Ramos (cell line): Measurements from ENCODE around the gene NCAPG.
"Not testable (repeated sequence)": the region's sequence is repeated elsewhere in the genome, so short reads cannot be mapped to it uniquely, and the experiment has no call there.

ENCODE experiments used
- in situ Hi-C: fragments of 300-500 bp; cut with MboI; formaldehyde crosslinking; loops from one replicate; pipeline ENCODE4 v1.14.3; 2022; ENCODE audit warnings: low sequenced_read_pairs; ENCODE audit not compliant: unreplicated experiment

The NCAPG gene

DNA sequence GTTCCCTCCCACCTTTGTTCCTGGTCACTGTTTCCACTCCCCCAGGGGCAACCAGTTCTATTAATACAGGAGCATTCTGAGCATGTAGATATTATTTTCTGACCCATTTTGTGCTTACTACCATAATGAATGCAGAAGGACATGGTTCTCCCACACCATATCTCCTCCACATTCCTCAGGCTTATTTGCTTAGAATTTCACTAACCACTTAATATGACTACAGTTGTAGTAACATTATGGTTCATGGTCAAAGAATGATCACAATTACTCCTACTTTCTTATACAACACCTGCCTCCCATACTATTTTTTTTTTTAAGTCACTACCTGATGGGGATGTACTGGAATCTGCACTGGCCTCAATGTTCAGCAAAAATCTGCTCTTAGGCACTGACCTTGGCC, 21.8 kb upstream of the NCAPG start:
- in situ Hi-C loops: no loop called here

GRCh38 chr4:17794730-17795129, 16.0 kb upstream of the NCAPG start:
- in situ Hi-C loops: no loop called here

- in situ Hi-C loops: no loop called here
Measured at GRCh38 chr4:17797808-17798207, 13.0 kb upstream of the NCAPG start.

DNA sequence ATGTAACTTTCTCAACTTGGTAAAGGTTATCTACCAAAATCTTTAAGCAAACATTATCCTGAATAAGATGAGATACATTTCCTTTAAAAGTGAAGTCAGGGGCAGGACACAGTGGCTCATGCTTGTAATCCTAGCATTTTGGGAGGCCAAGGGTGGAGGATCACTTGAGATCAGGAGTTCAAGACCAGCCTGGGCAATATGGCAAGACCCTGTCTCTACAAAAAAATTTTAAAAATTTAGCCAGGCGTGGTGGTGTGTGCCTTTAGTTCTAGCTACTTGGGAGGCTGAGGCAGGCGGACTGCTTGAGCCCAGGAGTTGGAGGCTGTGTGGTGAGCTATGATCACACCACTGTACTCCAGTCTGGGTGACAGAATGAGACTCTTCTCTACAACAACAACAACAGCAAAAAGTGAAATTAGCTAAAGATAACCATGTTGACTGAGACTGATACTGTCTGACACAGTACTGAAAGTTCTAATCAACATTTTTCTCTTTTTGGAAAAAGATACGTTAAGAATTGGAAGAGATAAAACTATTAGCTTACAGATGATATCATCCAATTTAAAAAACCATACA, 5.1 kb upstream of the NCAPG start:
- in situ Hi-C loops: loop anchor here (10.0 kb wide), 1 partner anchor 251 kb away; no protein-coding TSS in a partner anchor

DNA sequence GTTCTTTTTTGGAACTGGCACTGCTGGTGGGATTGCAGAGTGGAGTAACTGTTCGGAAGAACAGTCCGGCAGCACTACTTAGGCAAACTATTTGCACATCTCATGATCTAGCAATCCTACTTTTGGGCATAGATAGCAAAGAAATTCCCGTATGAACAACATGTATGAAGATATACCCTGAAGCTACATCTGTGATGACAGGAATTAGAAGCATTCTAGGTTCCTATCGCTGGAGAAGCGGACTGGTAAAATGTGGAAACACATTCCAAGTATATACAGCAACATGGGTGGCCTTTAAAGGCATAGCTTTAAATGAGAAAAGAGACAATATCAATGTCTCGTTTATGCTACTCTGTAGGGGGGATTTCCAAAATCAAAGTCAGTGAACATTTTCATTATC, 3.3 kb upstream of the NCAPG start:
- in situ Hi-C loops: loop anchor here (10.0 kb wide), 1 partner anchor 253 kb away; no protein-coding TSS in a partner anchor

- in situ Hi-C loops: loop anchor here (10.0 kb wide), 2 partner anchors 235 to 255 kb away; partner anchors contain the start of gene LAP3
Measured at GRCh38 chr4:17809667-17810066, 1.1 kb upstream of the NCAPG start.

GRCh38 chr4:17811078-17811603, 362 bp downstream of the NCAPG start:
- in situ Hi-C loops: loop anchor here (10.0 kb wide), 1 partner anchor 236 kb away; the partner anchor contains the start of gene LAP3

DNA sequence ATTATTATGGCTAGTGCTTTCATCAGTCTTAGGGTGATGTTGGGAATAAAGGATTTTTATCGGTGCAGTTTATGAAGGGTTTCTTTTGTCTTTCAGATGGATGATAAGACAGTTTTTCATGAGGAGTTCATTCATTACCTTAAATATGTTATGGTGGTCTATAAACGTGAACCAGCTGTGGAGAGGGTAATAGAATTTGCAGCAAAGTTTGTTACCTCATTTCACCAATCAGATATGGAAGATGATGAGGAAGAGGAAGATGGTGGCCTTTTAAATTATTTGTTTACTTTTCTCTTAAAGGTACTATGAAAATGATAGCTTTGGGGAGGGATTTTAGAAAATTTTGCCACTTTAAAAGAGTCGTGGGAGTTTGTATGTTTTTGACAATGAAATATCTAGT, 1.3 kb downstream of the NCAPG start:
- in situ Hi-C loops: loop anchor here (10.0 kb wide), 1 partner anchor 237 kb away; the partner anchor contains the start of gene LAP3

DNA sequence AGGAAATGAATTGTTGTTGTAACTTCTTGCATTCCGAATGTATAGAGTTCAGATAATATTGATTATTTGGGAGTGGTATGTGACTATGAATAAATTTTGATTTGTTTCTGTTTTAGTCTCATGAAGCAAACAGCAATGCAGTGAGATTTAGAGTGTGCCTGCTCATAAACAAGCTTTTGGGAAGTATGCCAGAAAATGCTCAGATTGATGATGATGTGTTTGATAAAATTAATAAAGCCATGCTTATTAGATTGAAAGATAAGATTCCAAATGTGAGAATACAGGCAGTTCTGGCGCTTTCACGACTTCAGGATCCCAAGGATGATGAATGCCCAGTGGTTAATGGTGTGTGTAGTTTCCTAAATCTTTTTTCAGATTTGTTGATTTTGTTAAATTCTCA, 2.0 kb downstream of the NCAPG start:
- in situ Hi-C loops: loop anchor here (10.0 kb wide), 1 partner anchor 238 kb away; the partner anchor contains the start of gene LAP3

- in situ Hi-C loops: loop anchor here (10.0 kb wide), 1 partner anchor 239 kb away; the partner anchor contains the start of gene LAP3
Measured at GRCh38 chr4:17814140-17814539, 3.4 kb downstream of the NCAPG start.

- in situ Hi-C loops: loop anchor here (10.0 kb wide), 1 partner anchor 241 kb away; the partner anchor contains the start of gene LAP3
Measured at GRCh38 chr4:17816142-17816541, 5.4 kb downstream of the NCAPG start.

GRCh38 chr4:17817027-17817426, 6.2 kb downstream of the NCAPG start:
- in situ Hi-C loops: loop anchor here (10.0 kb wide), 1 partner anchor 242 kb away; the partner anchor contains the start of gene LAP3

DNA sequence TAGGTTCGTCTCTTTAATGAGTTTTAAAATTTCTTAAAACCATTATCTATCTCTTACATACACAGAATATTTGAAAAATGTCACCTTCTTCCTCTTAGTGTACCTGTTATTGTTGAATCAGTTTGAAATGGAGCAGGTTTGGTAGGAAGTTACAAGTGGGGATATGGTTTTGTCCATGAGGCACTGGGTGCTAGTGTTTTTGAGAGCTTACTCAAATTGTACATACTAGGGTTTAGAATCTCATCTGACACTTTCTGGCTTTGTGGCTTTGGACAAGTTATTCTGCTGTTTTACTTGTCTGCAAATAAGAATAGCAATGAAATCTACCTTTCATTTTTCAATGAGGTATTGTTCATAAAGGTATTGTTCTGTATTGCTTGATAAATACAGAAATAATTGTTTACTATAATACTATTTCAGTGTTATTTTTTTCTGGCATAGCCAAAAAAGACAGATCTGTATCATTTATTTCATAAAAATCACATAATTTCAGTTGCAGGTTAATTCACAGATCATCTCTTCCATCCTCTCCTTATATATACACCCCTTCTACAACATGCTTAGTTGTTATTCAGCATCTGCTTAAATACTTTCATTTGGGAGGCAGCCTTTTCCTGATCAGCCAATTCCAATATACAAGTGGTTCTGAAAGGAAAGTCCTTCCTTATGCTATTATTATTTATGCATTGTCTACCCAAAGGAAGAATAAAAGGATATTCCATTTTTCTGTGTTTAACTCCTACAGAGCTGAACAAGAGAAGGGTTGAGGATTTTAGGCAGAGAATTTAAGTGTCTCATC, 13.3 kb downstream of the NCAPG start:
- in situ Hi-C loops: loop anchor here (10.0 kb wide), 1 partner anchor 201 kb away; the partner anchor contains the start of gene LCORL

DNA sequence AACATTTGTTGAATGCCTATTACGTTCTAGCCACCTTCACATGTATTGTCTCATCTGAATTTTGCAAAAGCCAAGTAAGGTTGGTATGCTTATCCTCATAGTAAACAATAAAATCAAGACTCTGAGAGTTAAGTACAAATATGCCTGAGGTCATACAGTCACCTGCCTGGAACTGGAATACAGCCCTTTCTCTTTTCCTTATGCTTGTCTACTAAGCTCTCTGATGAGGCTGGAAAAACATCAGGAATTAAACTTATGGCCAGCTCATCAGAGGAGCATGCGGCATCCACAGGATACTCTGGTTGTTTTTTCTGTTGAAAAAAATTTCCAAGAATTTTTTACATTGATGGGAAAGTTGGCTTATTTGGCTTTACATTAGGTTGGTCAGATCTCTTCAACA, 35.5 kb downstream of the NCAPG start:
- in situ Hi-C loops: no loop called here

DNA sequence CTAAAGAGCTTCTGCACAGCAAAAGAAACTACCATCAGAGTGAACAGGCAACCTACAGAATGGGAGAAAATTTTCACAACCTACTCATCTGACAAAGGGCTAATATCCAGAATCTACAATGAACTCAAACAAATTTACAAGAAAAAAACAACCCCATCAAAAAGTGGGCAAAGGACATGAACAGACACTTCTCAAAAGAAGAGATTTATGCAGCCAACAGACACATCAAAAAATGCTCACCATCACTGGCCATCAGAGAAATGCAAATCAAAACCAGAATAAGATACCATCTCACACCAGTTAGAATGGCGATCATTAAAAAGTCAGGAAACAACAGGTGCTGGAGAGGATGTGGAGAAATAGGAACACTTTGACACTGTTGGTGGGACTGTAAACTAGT, 39.5 kb downstream of the NCAPG start:
- in situ Hi-C loops: not testable (repeated sequence)

GRCh38 chr4:17851959-17852358, 41.2 kb downstream of the NCAPG start:
- in situ Hi-C loops: no loop called here

DNA sequence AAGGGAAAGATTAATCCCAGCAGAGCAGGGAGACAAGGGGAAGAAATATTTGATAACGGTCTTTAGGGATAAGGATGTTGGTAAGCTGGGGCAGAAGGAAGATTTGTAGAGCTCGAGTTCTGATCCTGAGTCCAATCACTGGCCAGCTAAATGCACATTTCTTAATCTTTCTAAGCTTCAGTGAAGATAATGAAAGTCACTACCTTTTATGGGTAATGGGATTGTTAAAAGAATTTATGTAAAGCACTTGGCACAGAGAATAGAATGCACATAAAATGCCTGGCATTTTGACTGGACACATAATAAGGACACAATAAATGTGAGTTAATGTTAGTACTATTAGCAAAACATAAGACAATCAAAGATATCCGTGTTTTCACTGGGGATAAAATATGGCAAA, 43.3 kb downstream of the NCAPG start:
- in situ Hi-C loops: no loop called here

DNA sequence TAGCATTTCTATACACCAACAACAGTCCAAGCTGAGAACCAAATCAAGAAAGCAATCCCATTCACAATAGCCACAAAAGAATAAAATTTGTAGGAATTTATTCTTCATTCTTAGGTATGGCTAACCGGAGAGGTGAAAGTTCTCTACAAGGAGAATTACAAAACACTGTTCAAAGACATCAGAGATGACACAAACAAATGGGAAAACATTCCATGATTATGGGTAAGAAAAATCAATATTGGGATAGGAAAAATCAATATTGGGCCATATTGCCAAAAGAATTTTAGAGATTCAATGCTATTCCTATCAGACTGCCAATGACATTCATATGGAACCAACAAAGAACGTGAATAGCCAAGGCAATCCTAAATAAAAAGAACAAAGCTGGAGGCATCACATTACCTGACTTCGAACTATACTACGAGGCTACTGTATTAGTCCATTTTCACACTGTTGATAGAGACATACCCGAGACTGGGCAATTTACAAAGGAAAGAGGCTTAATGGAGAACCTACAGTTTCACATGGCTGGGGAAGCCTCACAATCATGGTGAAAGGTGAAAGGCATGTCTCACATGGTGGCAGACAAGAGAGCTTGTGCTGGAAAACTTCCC, 49.1 kb downstream of the NCAPG start:
- in situ Hi-C loops: no loop called here

DNA sequence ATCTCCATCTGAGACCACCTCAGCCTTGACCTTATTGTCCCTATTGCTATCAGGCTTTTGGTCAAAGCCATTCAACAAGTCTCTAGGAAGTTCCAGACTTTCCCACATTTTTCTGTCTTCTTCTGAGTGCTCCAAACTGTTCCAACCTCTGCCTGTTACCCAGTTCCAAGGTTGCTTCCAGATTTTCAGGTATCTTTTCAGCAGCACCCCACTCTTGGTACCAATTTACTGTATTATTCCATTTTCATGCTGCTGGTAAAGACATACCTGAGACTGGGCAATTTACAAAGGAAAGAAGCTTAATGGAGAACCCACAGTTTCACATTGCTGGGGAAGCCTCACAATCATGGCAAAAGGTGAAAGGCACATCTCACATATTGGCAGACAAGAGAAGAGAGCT, 51.1 kb downstream of the NCAPG start:
- in situ Hi-C loops: not testable (repeated sequence)

DNA sequence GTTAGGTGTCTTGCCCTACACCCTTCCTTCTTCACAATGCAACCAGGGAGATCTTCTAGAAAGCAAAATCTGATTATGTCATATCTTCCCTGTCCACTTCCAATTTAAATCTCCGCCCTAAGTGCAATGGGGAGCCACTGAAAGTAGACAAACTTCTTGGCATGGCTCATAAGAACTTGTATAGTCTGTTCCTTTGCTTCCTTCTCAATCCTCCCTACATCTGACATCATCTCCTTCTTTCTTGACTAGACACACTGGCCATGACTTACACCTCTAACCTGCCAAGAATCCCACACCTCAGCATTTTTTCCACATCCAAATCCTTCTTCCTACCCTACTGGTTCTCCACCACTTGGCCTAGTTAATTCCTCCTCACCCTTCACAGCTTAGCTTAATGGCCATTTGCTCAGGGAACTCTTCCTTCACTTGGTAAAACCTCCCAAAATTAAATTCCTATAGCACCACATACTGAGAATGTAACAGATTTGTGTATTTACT, 55.1 kb downstream of the NCAPG start:
- in situ Hi-C loops: no loop called here
